Ascending aorta (tissue), 2 donors: ENCODE results near the gene SMIM7. TPM values are rescaled to one million over a fixed set of nuclear protein-coding genes. Genes with fewer than 3 reads are reported as not detected.
"Not testable (repeated sequence)": the region's sequence is repeated elsewhere in the genome, so short reads cannot be mapped to it uniquely, and the experiment has no call there.

ENCODE experiments used
- DNase-seq, 2 donors: peaks; one replicate each; pipeline ENCODE4 v3.0.0-alpha.2; 2019; ENCODE audit warnings: low spot score in 2 of 2
- H3K27ac ChIP-seq, 2 donors: fragments of 200-600 bp; sonication (generic); one replicate each; pipeline ENCODE4 v1.5.1; 2016 to 2017; ENCODE audit warnings: mild to moderate bottlenecking in 1 of 2
- H3K27me3 ChIP-seq: fragments of 200-600 bp; sonication (generic); one replicate; pipeline ENCODE4 v1.5.1; 2017
- H3K36me3 ChIP-seq, 2 donors: fragments of 200-600 bp; sonication (generic); one replicate each; pipeline ENCODE4 v1.5.1; 2016
- H3K4me1 ChIP-seq, 2 donors: fragments of 200-600 bp; sonication (generic); one replicate each; pipeline ENCODE4 v1.5.1; 2016 to 2017; ENCODE audit warnings: mild to moderate bottlenecking in 1 of 2
- H3K4me3 ChIP-seq, 2 donors: fragments of 200-600 bp; sonication (generic); one replicate each; pipeline ENCODE4 v1.5.1; 2016 to 2017; ENCODE audit warnings: mild to moderate bottlenecking in 1 of 2
- H3K9me3 ChIP-seq, 2 donors: fragments of 200-600 bp; sonication (generic); one replicate each; pipeline ENCODE4 v1.5.1; 2016
- CTCF ChIP-seq, 3 experiments: fragments of 200-600 bp in 2 of 3; fragments of 450-650 bp in 1 of 3; sonication (generic) in 2 of 3; IDR thresholded peaks; one replicate each; pipeline ENCODE4 v1.5.1; 2016 to 2019; ENCODE audit warnings: antibody characterized with exemption in 3 of 3, mild to moderate bottlenecking in 1 of 3, moderate library complexity in 1 of 3
- intact Hi-C: fragments of 100-400 bp; cut with DNase I; formaldehyde crosslinking; loops from one replicate; pipeline ENCODE4 v1.15.1; 2023
- total RNA-seq: library from RNA; depleted of rRNA; stranded (reverse); fragments of >200 nt; gene quantifications from one replicate; pipeline ENCODE4 v1.1.0, GENCODE V29; 2016

SMIM7 gene
- total RNA-seq, 1 donor from 2014 or later = 16.7 TPM

- H3K27me3 ChIP-seq = no peaks in the 10 kb centered on the region
- DNase-seq = no peak
- H3K9me3 ChIP-seq = peaks cover 5 to 6% of the 10 kb centered on the region in 2 donors
- peaks cover 10 to 13% of the 10 kb centered on the region in 2 donors for H3K36me3 ChIP-seq
- H3K4me1 ChIP-seq = no peaks in the 10 kb centered on the region
- intact Hi-C loops = no loop called here
- H3K27ac ChIP-seq = no peak overlapping the region
- TF ChIP-seq CTCF (IDR thresholded peaks at IDR 0.05) = no peak
- H3K4me3 ChIP-seq = no peak overlapping the region
These were observed 16.3 kb upstream of the SMIM7 start for GRCh38 chr19:16676101-16676798.

- H3K4me1 ChIP-seq, H3K36me3 ChIP-seq, H3K27ac ChIP-seq, H3K4me3 ChIP-seq, DNase-seq, H3K9me3 ChIP-seq, H3K27me3 ChIP-seq, intact Hi-C loops: not testable (repeated sequence)
These were observed 13.9 kb upstream of the SMIM7 start for GRCh38 chr19:16673839-16674238.

- DNase-seq = no peak
- Histone ChIP-seq H3K9me3 (no peaks in the 10 kb centered on the region), H3K27ac (no peak overlapping the region), H3K27me3 (no peaks in the 10 kb centered on the region), H3K4me1 (no peaks in the 10 kb centered on the region), H3K36me3 (no peaks in the 10 kb centered on the region), H3K4me3 (no peak overlapping the region)
- intact Hi-C loops = no loop called here
- TF ChIP-seq CTCF (IDR thresholded peaks at IDR 0.05) = no peak
These were observed 13.3 kb upstream of the SMIM7 start for GRCh38 chr19:16673231-16673630.

DNA sequence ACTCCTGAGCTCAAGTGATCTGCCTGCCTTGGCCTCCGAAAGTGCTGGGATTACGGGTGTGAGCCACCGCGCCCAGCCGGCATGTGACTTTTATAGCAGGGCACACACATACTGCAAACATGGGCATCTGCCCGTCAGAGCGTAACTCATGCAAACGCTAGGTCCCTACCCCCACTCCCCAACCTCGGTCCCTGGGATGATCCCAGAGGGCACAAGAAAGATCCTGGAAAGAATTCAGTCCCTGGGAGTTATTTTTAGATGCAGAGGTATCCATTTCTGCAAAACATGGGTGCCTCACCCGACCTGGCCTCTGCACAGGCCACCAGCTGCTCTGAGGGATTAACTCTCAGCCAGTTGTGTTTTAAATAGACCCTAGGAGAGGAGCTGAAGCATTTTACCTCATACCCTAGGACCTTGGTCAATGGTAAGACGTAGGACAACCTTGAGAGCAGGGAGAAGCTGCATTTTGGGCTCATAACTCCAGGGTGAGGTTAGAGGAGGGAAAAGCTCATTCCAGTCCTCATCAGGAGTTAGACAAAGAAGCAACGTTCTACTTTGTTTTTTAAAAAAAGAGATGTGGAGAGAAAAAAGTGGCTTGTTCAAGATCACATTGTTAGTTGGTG, 11.8 kb upstream of the SMIM7 start:
- TF ChIP-seq CTCF (IDR thresholded peaks at IDR 0.05) = no peak
- no peaks in the 10 kb centered on the region for H3K36me3 ChIP-seq
- no peaks in the 10 kb centered on the region for H3K4me1 ChIP-seq
- no peaks in the 10 kb centered on the region for H3K9me3 ChIP-seq
- DNase-seq = no peak
- H3K27me3 ChIP-seq = no peaks in the 10 kb centered on the region
- no peak overlapping the region for H3K4me3 ChIP-seq
- H3K27ac ChIP-seq = no peak overlapping the region
- intact Hi-C loops = no loop called here

GRCh38 chr19:16670291-16670690, 10.3 kb upstream of the SMIM7 start:
- no peaks in the 10 kb centered on the region for H3K9me3 ChIP-seq
- DNase-seq = no peak
- intact Hi-C loops = no loop called here

GRCh38 chr19:16668702-16669101, 8.8 kb upstream of the SMIM7 start:
- H3K36me3 ChIP-seq, H3K9me3 ChIP-seq, H3K27me3 ChIP-seq, H3K4me3 ChIP-seq, DNase-seq, H3K27ac ChIP-seq, H3K4me1 ChIP-seq, intact Hi-C loops: not testable (repeated sequence)

More at GRCh38 chr19:16670291-16670690, 10.3 kb upstream of the SMIM7 start:
- Histone ChIP-seq H3K27me3 (no peaks in the 10 kb centered on the region), H3K4me3 (no peak overlapping the region), H3K27ac (no peak overlapping the region), H3K36me3 (no peaks in the 10 kb centered on the region), H3K4me1 (no peaks in the 10 kb centered on the region)
- TF ChIP-seq CTCF (IDR thresholded peaks at IDR 0.05) = no peak
